Measurements from ENCODE around the gene WDSUB1. TPM values are rescaled to one million over a fixed set of nuclear protein-coding genes. Genes with fewer than 3 reads are reported as not detected.

The WDSUB1 gene
- total RNA-seq, 2 experiments from 2014 or later = 3.7 to 5.3 TPM

GRCh38 chr2:159193791-159194190 is 92.7 kb downstream of the WDSUB1 start:
- no TSS peak for BruUV-seq (replicated peaks)
- no peaks in the 10 kb centered on the region for H3K36me3 ChIP-seq (ENCODE audit: insufficient read depth, low read length)
- H4K20me1 ChIP-seq (ENCODE audit: insufficient read depth, low read length) = no peaks in the 10 kb centered on the region
- H3K79me2 ChIP-seq (ENCODE audit: insufficient read depth, low read depth, low read length) = no peaks in the 10 kb centered on the region
- no peak overlapping the region for H3K4me2 ChIP-seq (ENCODE audit: low read length)
- no peak for DNase-seq (ENCODE audit: low spot score)
- H3K9me3 ChIP-seq (ENCODE audit: low read length) = no peaks in the 10 kb centered on the region
- no peak for TF ChIP-seq EZH2phosphoT487 (IDR thresholded peaks at IDR 0.05; ENCODE audit: borderline replicate concordance, low read depth, low read length)
- TF ChIP-seq, protein P1, sequence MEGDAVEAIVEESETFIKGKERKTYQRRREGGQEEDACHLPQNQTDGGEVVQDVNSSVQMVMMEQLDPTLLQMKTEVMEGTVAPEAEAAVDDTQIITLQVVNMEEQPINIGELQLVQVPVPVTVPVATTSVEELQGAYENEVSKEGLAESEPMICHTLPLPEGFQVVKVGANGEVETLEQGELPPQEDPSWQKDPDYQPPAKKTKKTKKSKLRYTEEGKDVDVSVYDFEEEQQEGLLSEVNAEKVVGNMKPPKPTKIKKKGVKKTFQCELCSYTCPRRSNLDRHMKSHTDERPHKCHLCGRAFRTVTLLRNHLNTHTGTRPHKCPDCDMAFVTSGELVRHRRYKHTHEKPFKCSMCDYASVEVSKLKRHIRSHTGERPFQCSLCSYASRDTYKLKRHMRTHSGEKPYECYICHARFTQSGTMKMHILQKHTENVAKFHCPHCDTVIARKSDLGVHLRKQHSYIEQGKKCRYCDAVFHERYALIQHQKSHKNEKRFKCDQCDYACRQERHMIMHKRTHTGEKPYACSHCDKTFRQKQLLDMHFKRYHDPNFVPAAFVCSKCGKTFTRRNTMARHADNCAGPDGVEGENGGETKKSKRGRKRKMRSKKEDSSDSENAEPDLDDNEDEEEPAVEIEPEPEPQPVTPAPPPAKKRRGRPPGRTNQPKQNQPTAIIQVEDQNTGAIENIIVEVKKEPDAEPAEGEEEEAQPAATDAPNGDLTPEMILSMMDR (conservative IDR thresholded peaks at IDR 0.05; ENCODE audit: low read length) = no peak
- intact Hi-C loops (cut with micrococcal nuclease; ENCODE audit: unreplicated experiment) = no loop called here
- H3K9me2 ChIP-seq (ENCODE audit: insufficient read depth, low read length) = no peaks in the 10 kb centered on the region
- no peak overlapping the region for H3K27ac ChIP-seq (ENCODE audit: low read depth, low read length, poor library complexity, severe bottlenecking)
- no peak overlapping the region for H3K4me3 ChIP-seq (ENCODE audit: low read depth, low read length, poor library complexity, severe bottlenecking)
- POLR2A ChIA-PET = no interaction called here
- CTCF ChIA-PET (ENCODE audit: unreplicated experiment) = no interaction called here
- H2AFZ ChIP-seq (ENCODE audit: low read length) = no peak overlapping the region
- no peaks in the 10 kb centered on the region for H3K4me1 ChIP-seq (ENCODE audit: insufficient read depth, low read length, poor library complexity, severe bottlenecking)

GRCh38 chr2:159192371-159192918 is 94.1 kb downstream of the WDSUB1 start:
- H3K79me2 ChIP-seq (ENCODE audit: insufficient read depth, low read depth, low read length) = no peaks in the 10 kb centered on the region
- no peaks in the 10 kb centered on the region for H4K20me1 ChIP-seq (ENCODE audit: insufficient read depth, low read length)
- H3K4me3 ChIP-seq (ENCODE audit: low read depth, low read length, poor library complexity, severe bottlenecking) = no peak overlapping the region
- DNase-seq (ENCODE audit: low spot score) = no peak
- CTCF ChIA-PET (ENCODE audit: unreplicated experiment) = no interaction called here
- H3K9me2 ChIP-seq (ENCODE audit: insufficient read depth, low read length) = no peaks in the 10 kb centered on the region
- H3K4me1 ChIP-seq (ENCODE audit: insufficient read depth, low read length, poor library complexity, severe bottlenecking) = no peaks in the 10 kb centered on the region
- no TSS peak for BruUV-seq (replicated peaks)
- no peaks in the 10 kb centered on the region for H3K9me3 ChIP-seq (ENCODE audit: low read length)
- POLR2A ChIA-PET = no interaction called here
- H2AFZ ChIP-seq (ENCODE audit: low read length) = no peak overlapping the region
- TF ChIP-seq, protein P1 (conservative IDR thresholded peaks at IDR 0.05; ENCODE audit: low read length) = no peak
- H3K27ac ChIP-seq (ENCODE audit: low read depth, low read length, poor library complexity, severe bottlenecking) = no peak overlapping the region
- intact Hi-C loops (cut with micrococcal nuclease; ENCODE audit: unreplicated experiment) = no loop called here
- H3K4me2 ChIP-seq (ENCODE audit: low read length) = no peak overlapping the region
- H3K36me3 ChIP-seq (ENCODE audit: insufficient read depth, low read length) = no peaks in the 10 kb centered on the region

DNA sequence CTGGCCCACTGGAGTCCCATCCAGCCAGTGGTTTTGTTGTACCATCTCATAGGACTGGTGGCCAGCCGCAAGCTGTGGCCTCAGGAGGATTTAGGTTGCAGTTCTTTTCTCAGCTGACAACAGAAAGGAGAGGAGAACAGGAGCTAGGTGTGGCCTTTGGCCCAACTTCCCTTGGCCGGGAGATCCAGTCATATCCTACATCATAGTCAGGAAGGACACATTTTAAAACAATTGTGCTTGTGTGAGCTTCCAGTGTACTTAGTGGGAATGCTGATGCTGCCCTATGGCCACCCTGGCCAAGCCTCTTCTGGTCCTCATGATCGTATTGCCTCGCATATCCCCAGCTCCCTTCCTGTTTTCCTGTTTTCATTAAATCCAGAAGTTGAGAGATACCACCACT is 98.1 kb downstream of the WDSUB1 start:
- ChIA-PET POLR2A (no interaction called here), CTCF (ENCODE audit: unreplicated experiment) (no interaction called here)
- no peak for DNase-seq (ENCODE audit: low spot score)
- Histone ChIP-seq H3K4me1 (ENCODE audit: insufficient read depth, low read length, poor library complexity, severe bottlenecking) (no peaks in the 10 kb centered on the region), H3K27ac (ENCODE audit: low read depth, low read length, poor library complexity, severe bottlenecking) (no peak overlapping the region), H3K4me2 (ENCODE audit: low read length) (no peak overlapping the region), H3K36me3 (ENCODE audit: insufficient read depth, low read length) (no peaks in the 10 kb centered on the region), H3K79me2 (ENCODE audit: insufficient read depth, low read depth, low read length) (no peaks in the 10 kb centered on the region), H3K9me2 (ENCODE audit: insufficient read depth, low read length) (no peaks in the 10 kb centered on the region), H4K20me1 (ENCODE audit: insufficient read depth, low read length) (no peaks in the 10 kb centered on the region), H3K4me3 (ENCODE audit: low read depth, low read length, poor library complexity, severe bottlenecking) (no peak overlapping the region), H3K9me3 (ENCODE audit: low read length) (no peaks in the 10 kb centered on the region), H2AFZ (ENCODE audit: low read length) (no peak overlapping the region)
- TF ChIP-seq, protein P1 (conservative IDR thresholded peaks at IDR 0.05; ENCODE audit: low read length) = no peak
- no peak for TF ChIP-seq EZH2phosphoT487 (IDR thresholded peaks at IDR 0.05; ENCODE audit: borderline replicate concordance, low read depth, low read length)
- intact Hi-C loops (cut with micrococcal nuclease; ENCODE audit: unreplicated experiment) = no loop called here
- BruUV-seq (replicated peaks) = no TSS peak
